ENCODE data around the gene MFAP3. TPM values are rescaled to one million over a fixed set of nuclear protein-coding genes. Genes with fewer than 3 reads are reported as not detected.

MFAP3 gene
- total RNA-seq, 1 donor from 2014 or later = 42.5 TPM

- no peak for DNase-seq (ENCODE audit: low spot score, unreplicated experiment)
- Mint-ChIP-seq H3K27ac (peak overlapping the region; percentile 96), H3K36me3 (ENCODE audit: insufficient read depth) (peaks cover 2% of the 10 kb centered on the region), H3K4me3 (ENCODE audit: low read depth) (peak overlapping the region; percentile 99), H3K4me1 (ENCODE audit: low read depth) (peaks cover 16% of the 10 kb centered on the region), H3K27me3 (no peaks in the 10 kb centered on the region), H3K9me3 (ENCODE audit: low read depth) (no peaks in the 10 kb centered on the region)
- no peak for TF ChIP-seq CTCF (IDR thresholded peaks at IDR 0.05; ENCODE audit: unreplicated experiment)
Measured at GRCh38 chr5:154039458-154039829, 677 bp downstream of the MFAP3 start.

- H3K4me3 Mint-ChIP-seq (ENCODE audit: low read depth) = no peak overlapping the region
- peaks cover 15% of the 10 kb centered on the region for H3K4me1 Mint-ChIP-seq (ENCODE audit: low read depth)
- TF ChIP-seq CTCF (IDR thresholded peaks at IDR 0.05; ENCODE audit: unreplicated experiment) = no peak
- no peaks in the 10 kb centered on the region for H3K27me3 Mint-ChIP-seq
- H3K36me3 Mint-ChIP-seq (ENCODE audit: insufficient read depth) = peaks cover 2% of the 10 kb centered on the region
- no peaks in the 10 kb centered on the region for H3K9me3 Mint-ChIP-seq (ENCODE audit: low read depth)
- no peak overlapping the region for H3K27ac Mint-ChIP-seq
- DNase-seq (ENCODE audit: low spot score, unreplicated experiment) = no peak
Measured at GRCh38 chr5:154042766-154043165, 4.0 kb downstream of the MFAP3 start.

GRCh38 chr5:154044099-154044498 lies 5.3 kb downstream of the MFAP3 start:
- TF ChIP-seq CTCF (IDR thresholded peaks at IDR 0.05; ENCODE audit: unreplicated experiment) = no peak
- H3K4me1 Mint-ChIP-seq (ENCODE audit: low read depth) = peaks cover 6% of the 10 kb centered on the region
- H3K36me3 Mint-ChIP-seq (ENCODE audit: insufficient read depth) = peaks cover 2% of the 10 kb centered on the region
- H3K27me3 Mint-ChIP-seq = no peaks in the 10 kb centered on the region
- H3K27ac Mint-ChIP-seq = no peak overlapping the region
- no peak overlapping the region for H3K4me3 Mint-ChIP-seq (ENCODE audit: low read depth)
- no peaks in the 10 kb centered on the region for H3K9me3 Mint-ChIP-seq (ENCODE audit: low read depth)
- no peak for DNase-seq (ENCODE audit: low spot score, unreplicated experiment)

GRCh38 chr5:154044581-154044980 lies 5.8 kb downstream of the MFAP3 start:
- H3K9me3 Mint-ChIP-seq (ENCODE audit: low read depth) = no peaks in the 10 kb centered on the region
- no peak overlapping the region for H3K4me3 Mint-ChIP-seq (ENCODE audit: low read depth)
- peaks cover 2% of the 10 kb centered on the region for H3K4me1 Mint-ChIP-seq (ENCODE audit: low read depth)
- H3K27ac Mint-ChIP-seq = no peak overlapping the region
- H3K36me3 Mint-ChIP-seq (ENCODE audit: insufficient read depth) = peaks cover 2% of the 10 kb centered on the region
- H3K27me3 Mint-ChIP-seq = no peaks in the 10 kb centered on the region
- no peak for TF ChIP-seq CTCF (IDR thresholded peaks at IDR 0.05; ENCODE audit: unreplicated experiment)
- DNase-seq (ENCODE audit: low spot score, unreplicated experiment) = no peak

- H3K4me3 Mint-ChIP-seq (ENCODE audit: low read depth) = no peak overlapping the region
- H3K27ac Mint-ChIP-seq = peak overlapping the region; percentile 25
- H3K36me3 Mint-ChIP-seq (ENCODE audit: insufficient read depth) = no peaks in the 10 kb centered on the region
- DNase-seq (ENCODE audit: low spot score, unreplicated experiment) = no peak
- no peaks in the 10 kb centered on the region for H3K9me3 Mint-ChIP-seq (ENCODE audit: low read depth)
- no peaks in the 10 kb centered on the region for H3K27me3 Mint-ChIP-seq
- TF ChIP-seq CTCF (IDR thresholded peaks at IDR 0.05; ENCODE audit: unreplicated experiment) = no peak
- no peaks in the 10 kb centered on the region for H3K4me1 Mint-ChIP-seq (ENCODE audit: low read depth)
Measured at GRCh38 chr5:154046486-154046885, 7.7 kb downstream of the MFAP3 start.

All from progenitor cell of endocrine pancreas (in vitro differentiated cells).